GM23248 (cell line): Measurements from ENCODE around the gene BTC. TPM values are rescaled to one million over a fixed set of nuclear protein-coding genes. Genes with fewer than 3 reads are reported as not detected.

ENCODE experiments used
- DNase-seq: peaks from one replicate; pipeline ENCODE4 v3.0.0-alpha.2; 2015
- H2AFZ ChIP-seq: fragments of 200-600 bp; sonication (generic); 2 replicates; pipeline ENCODE4 v1.6.1; 2016; ENCODE audit warnings: antibody characterized with exemption
- H3F3A ChIP-seq: fragments of 200-600 bp; sonication (generic); 2 replicates; pipeline ENCODE4 v1.6.1; 2016; ENCODE audit warnings: mild to moderate bottlenecking, antibody characterized with exemption, mixed run types; ENCODE audit not compliant: insufficient read depth
- H3K27ac ChIP-seq: fragments of 200-600 bp; sonication (generic); 2 replicates; pipeline ENCODE4 v1.5.1; 2016; ENCODE audit warnings: mild to moderate bottlenecking
- H3K27me3 ChIP-seq: fragments of 200-600 bp; sonication (generic); replicated peaks from 2 replicates; pipeline ENCODE4 v1.6.1; 2016; ENCODE audit warnings: mild to moderate bottlenecking; ENCODE audit not compliant: insufficient read depth
- H3K36me3 ChIP-seq: fragments of 200-600 bp; sonication (generic); 2 replicates; pipeline ENCODE4 v1.6.1; 2016; ENCODE audit warnings: low read depth, mild to moderate bottlenecking
- H3K4me1 ChIP-seq: fragments of 200-600 bp; sonication (generic); 2 replicates; pipeline ENCODE4 v1.6.1; 2016; ENCODE audit warnings: mild to moderate bottlenecking; ENCODE audit not compliant: insufficient read depth
- H3K4me2 ChIP-seq: fragments of 200-600 bp; sonication (generic); one replicate; pipeline ENCODE4 v1.6.1; 2016; ENCODE audit warnings: mild to moderate bottlenecking; ENCODE audit not compliant: unreplicated experiment
- H3K4me3 ChIP-seq: fragments of 200-600 bp; sonication (generic); 2 replicates; pipeline ENCODE4 v1.5.1; 2016; ENCODE audit warnings: mild to moderate bottlenecking
- H3K79me2 ChIP-seq: fragments of 200-600 bp; sonication (generic); 2 replicates; pipeline ENCODE4 v1.6.1; 2016; ENCODE audit warnings: mild to moderate bottlenecking; ENCODE audit not compliant: insufficient read depth
- H3K9ac ChIP-seq: fragments of 200-600 bp; sonication (generic); 2 replicates; pipeline ENCODE4 v1.6.1; 2016; ENCODE audit warnings: mild to moderate bottlenecking
- H3K9me2 ChIP-seq: fragments of 200-600 bp; sonication (generic); 2 replicates; pipeline ENCODE4 v1.6.1; 2016; ENCODE audit warnings: mixed run types, mild to moderate bottlenecking, moderate library complexity; ENCODE audit not compliant: insufficient read depth
- H3K9me3 ChIP-seq: fragments of 200-600 bp; sonication (generic); one replicate; pipeline ENCODE4 v1.6.1; 2017; ENCODE audit warnings: low read depth
- H4K20me1 ChIP-seq: fragments of 200-600 bp; sonication (generic); 2 replicates; pipeline ENCODE4 v1.6.0; 2016; ENCODE audit not compliant: insufficient read depth
- EZH2 ChIP-seq: fragments of 200-600 bp; sonication (generic); IDR thresholded peaks from 2 replicates; pipeline ENCODE4 v1.6.1; 2018; ENCODE audit warnings: antibody characterized with exemption, mild to moderate bottlenecking; ENCODE audit not compliant: insufficient read depth, poor library complexity, severe bottlenecking
- EZH2phosphoT487 ChIP-seq: fragments of 200-600 bp; sonication (generic); IDR thresholded peaks from 2 replicates; pipeline ENCODE4 v1.6.1; 2018; ENCODE audit warnings: antibody characterized with exemption, moderate library complexity, mild to moderate bottlenecking, low read depth; ENCODE audit not compliant: insufficient read depth
- WGBS, 2 experiments: methylation state at CpG; one replicate each; pipeline ENCODE4 v1.1.6; 2015 to 2017; ENCODE audit warnings: low lambda C conversion rate in 2 of 2, low coverage in 1 of 2; ENCODE audit errors: missing lambda C conversion rate in 2 of 2; 5-methylcytosine and 5-hydroxymethylcytosine counted together
- in situ Hi-C: fragments of 300-500 bp; cut with MboI; formaldehyde crosslinking; loops from 2 replicates; pipeline ENCODE4 v1.15.0; 2020
- polyA plus RNA-seq: library from polyadenylated mRNA; unstranded; fragments of >200 nt; fragmentation: Nextera tagmentation; extraction: Ambion mirVana; gene quantifications from 2 replicates; pipeline ENCODE4 v1.2.1, GENCODE V29; 2016
- total RNA-seq: library from RNA; depleted of rRNA; stranded (reverse); fragments of >200 nt; shearing (Covaris generic); gene quantifications from 2 replicates; pipeline ENCODE4 v1.2.3, GENCODE V29; 2014

BTC gene
- total and polyA plus RNA-seq, 2 experiments from 2014 or later, result not detected

DNA sequence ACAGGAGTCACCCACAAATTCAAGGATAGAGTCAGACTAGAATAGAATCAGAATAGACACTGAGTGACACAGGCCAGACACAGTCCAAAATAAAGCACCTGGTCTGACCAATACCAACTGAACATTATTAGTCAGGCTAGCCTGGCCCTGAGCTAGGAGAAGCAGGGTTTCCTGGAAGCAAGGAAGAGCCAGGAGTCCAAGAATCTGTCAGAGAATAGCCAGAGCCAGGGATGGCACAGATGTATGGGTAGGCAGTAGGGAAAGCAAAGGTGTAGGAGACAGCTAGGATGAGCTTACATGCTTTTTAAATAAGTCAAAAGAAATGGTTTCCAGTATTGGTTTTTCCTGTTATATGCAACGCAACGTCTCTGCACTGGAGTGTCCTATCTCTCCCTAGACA, 3.7 kb downstream of the BTC start:
- WGBS, 2 experiments, result 64 to 71% methylated on average over 2 of the region's 2 CpGs
- H3K9ac ChIP-seq, result no peak overlapping the region

DNA sequence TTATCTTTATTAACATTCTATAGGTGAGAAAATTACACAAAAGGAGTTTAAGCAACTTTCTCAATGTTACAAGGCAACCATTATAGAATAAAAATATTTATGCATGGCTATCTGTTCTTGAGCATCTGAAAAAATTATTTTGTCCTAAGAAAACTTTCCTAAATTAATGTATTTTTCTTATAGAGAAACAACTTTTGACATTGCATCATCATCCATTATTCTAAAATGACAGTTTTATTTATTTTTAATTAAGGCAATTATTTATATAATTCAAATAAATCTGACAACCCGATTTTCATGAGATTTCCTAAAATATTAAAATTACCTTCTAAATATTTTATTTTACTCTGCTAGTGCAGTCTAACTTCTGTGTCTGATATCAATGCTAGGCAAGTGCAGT, 4.8 kb downstream of the BTC start:
- DNase-seq, result no peak
- no peak overlapping the region for H3K9ac ChIP-seq
- no peak overlapping the region for H3K4me3 ChIP-seq
- no peaks in the 10 kb centered on the region for H4K20me1 ChIP-seq
- H2AFZ ChIP-seq, result no peak overlapping the region
- H3K36me3 ChIP-seq, result no peaks in the 10 kb centered on the region
- no peaks in the 10 kb centered on the region for H3K9me2 ChIP-seq
- no peak overlapping the region for H3K4me2 ChIP-seq
- in situ Hi-C loops, result no loop called here
- no peaks in the 10 kb centered on the region for H3K9me3 ChIP-seq
- WGBS, 2 experiments, result 25 to 33% methylated on average over 1 of the region's 1 CpG
- no peaks in the 10 kb centered on the region for H3F3A ChIP-seq
- H3K27me3 ChIP-seq, result peaks cover 40% of the 10 kb centered on the region
- H3K79me2 ChIP-seq, result no peaks in the 10 kb centered on the region
- no peaks in the 10 kb centered on the region for H3K4me1 ChIP-seq
- no peak overlapping the region for H3K27ac ChIP-seq
- TF ChIP-seq EZH2 (no peak), EZH2phosphoT487 (no peak)

More for the DNA sequence above, 3.7 kb downstream of the BTC start:
- TF ChIP-seq EZH2 (no peak), EZH2phosphoT487 (no peak)
- no peak overlapping the region for H3K4me3 ChIP-seq
- H2AFZ ChIP-seq, result no peak overlapping the region
- no peaks in the 10 kb centered on the region for H3F3A ChIP-seq
- H3K79me2 ChIP-seq, result no peaks in the 10 kb centered on the region
- H3K27ac ChIP-seq, result no peak overlapping the region
- H4K20me1 ChIP-seq, result no peaks in the 10 kb centered on the region
- in situ Hi-C loops, result no loop called here
- no peaks in the 10 kb centered on the region for H3K9me2 ChIP-seq
- no peaks in the 10 kb centered on the region for H3K36me3 ChIP-seq
- H3K9me3 ChIP-seq, result no peaks in the 10 kb centered on the region
- H3K27me3 ChIP-seq, result peaks cover 49% of the 10 kb centered on the region
- H3K4me1 ChIP-seq, result no peaks in the 10 kb centered on the region
- no peak overlapping the region for H3K4me2 ChIP-seq
- no peak for DNase-seq

DNA sequence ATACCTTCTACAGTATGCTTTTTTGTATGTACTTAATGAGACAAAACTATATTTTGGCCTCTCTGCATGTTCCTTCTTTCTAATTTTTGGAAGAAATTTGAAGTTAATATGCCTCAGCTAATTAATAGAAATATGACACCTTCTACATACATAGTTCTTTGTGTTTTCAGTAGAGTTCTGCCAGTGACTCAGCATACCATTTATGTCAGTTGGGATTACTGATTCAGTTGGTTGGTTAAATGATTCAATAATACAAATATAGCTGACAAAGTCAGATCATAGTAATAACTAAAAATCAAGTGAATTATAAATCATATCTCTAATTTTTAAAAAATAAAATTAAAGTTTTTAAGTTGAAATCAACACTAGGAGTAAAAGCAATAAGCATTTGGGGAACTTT, 16.8 kb downstream of the BTC start:
- TF ChIP-seq EZH2 (no peak), EZH2phosphoT487 (no peak)
- Histone ChIP-seq H3K9me3 (no peaks in the 10 kb centered on the region), H4K20me1 (no peaks in the 10 kb centered on the region), H3K27me3 (0 out of 2 replicates have a peak, but pooled peaks cover 3% of the 10 kb centered on the region), H3K4me2 (no peak overlapping the region), H3F3A (no peaks in the 10 kb centered on the region), H3K4me1 (no peaks in the 10 kb centered on the region), H2AFZ (no peak overlapping the region), H3K9ac (no peak overlapping the region), H3K79me2 (no peaks in the 10 kb centered on the region), H3K9me2 (no peaks in the 10 kb centered on the region), H3K4me3 (no peak overlapping the region), H3K27ac (no peak overlapping the region), H3K36me3 (no peaks in the 10 kb centered on the region)
- in situ Hi-C loops, result no loop called here
- DNase-seq, result no peak

DNA sequence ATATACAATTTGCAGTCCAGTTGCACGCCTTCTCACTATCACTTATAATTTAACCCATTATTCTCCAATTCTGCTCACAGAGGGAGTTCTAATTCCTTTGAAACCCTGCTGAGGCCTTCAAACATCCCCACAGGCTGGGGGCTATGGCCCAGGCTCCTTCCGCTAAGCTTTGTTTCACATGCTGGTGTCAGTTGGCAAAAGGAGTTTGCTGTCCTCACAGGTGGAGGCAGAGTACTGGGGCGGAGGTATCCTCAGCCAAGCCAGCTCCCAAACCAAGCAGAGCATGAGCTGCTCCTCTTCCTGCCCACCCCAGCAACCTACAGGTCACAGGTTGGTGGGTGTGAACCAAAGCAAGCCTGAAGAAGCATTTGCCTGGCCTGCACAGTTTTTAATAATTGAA, 21.5 kb downstream of the BTC start:
- Histone ChIP-seq H3K27me3 (0 out of 2 replicates have a peak, but pooled peaks cover 3% of the 10 kb centered on the region), H3K9me3 (no peaks in the 10 kb centered on the region), H3K27ac (no peak overlapping the region), H4K20me1 (no peaks in the 10 kb centered on the region), H3K4me2 (no peak overlapping the region), H3K9ac (no peak overlapping the region), H2AFZ (no peak overlapping the region), H3K4me3 (no peak overlapping the region), H3K36me3 (no peaks in the 10 kb centered on the region), H3F3A (no peaks in the 10 kb centered on the region), H3K4me1 (no peaks in the 10 kb centered on the region; the same call in 1 of the 2 replicates), H3K9me2 (no peaks in the 10 kb centered on the region), H3K79me2 (no peaks in the 10 kb centered on the region)
- no peak for TF ChIP-seq EZH2
- no peak for TF ChIP-seq EZH2phosphoT487
- in situ Hi-C loops, result no loop called here
- no peak for DNase-seq
- 27 to 28% methylated on average over 3 of the region's 3 CpGs for WGBS, 2 experiments

DNA sequence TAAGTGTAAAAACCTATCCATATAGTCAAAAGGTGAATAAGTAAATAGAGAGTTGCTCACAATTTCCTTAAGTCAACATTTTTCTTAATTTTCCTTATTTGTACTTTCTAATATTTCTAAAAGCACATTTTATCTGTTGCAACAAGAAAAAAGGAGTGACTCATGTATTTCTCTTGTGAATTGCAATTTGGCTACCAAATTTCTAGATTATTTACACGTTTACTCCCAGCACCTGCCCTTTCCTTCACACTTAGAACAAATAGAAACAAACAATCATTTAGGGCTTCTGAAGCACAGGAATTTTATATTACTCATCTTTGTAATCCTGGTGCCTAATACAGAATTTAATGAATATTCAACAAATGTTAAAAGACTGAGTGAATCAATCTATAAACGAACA, 22.2 kb downstream of the BTC start:
- Histone ChIP-seq H3K36me3 (no peaks in the 10 kb centered on the region), H4K20me1 (no peaks in the 10 kb centered on the region), H3K4me1 (no peaks in the 10 kb centered on the region; the same call in 1 of the 2 replicates), H3K9me3 (no peaks in the 10 kb centered on the region), H3K4me3 (no peak overlapping the region), H3F3A (no peaks in the 10 kb centered on the region), H3K27me3 (0 out of 2 replicates have a peak, but pooled peaks cover 3% of the 10 kb centered on the region), H3K79me2 (no peaks in the 10 kb centered on the region), H2AFZ (no peak overlapping the region), H3K4me2 (no peak overlapping the region), H3K9ac (no peak overlapping the region), H3K9me2 (no peaks in the 10 kb centered on the region), H3K27ac (no peak overlapping the region)
- in situ Hi-C loops, result no loop called here
- DNase-seq, result no peak
- WGBS, 2 experiments, result 6 to 8% methylated on average over 2 of the region's 2 CpGs
- TF ChIP-seq EZH2phosphoT487 (no peak), EZH2 (no peak)
